ENCODE data around the gene ZNF518B.

The ZNF518B gene

DNA sequence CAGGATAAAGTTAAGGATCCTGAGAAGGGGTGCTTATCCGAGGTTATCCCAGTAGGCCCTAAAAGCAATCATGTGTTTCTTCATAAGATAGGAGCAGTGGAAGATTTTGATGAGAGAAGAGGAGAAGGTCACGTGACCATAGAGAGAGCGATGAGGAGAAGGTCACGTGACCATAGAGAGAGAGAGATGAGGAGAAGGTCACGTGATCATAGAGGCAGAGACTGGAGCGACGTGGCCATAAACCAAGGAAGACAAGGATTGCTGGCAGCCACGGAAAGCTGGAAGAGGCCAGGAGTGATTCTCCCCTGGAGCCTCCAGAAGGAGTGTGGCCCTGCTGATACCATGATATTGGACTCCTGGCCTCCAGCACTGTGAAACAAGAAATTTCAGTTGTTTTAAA lies 38.4 kb upstream of the ZNF518B start:
- H3K4me3 ChIP-seq (ENCODE audit: control insufficient read depth, low read depth, low read length): no peak overlapping the region
- DNase-seq (ENCODE audit: low read depth): no peak
- TF ChIP-seq CTCF (conservative IDR thresholded peaks at IDR 0.05; ENCODE audit: control insufficient read depth, insufficient read depth, low read depth, low read length): no peak

GRCh38 chr4:10492464-10492863 lies 35.2 kb upstream of the ZNF518B start:
- H3K4me3 ChIP-seq (ENCODE audit: control insufficient read depth, low read depth, low read length): no peak overlapping the region
- TF ChIP-seq CTCF (conservative IDR thresholded peaks at IDR 0.05; ENCODE audit: control insufficient read depth, insufficient read depth, low read depth, low read length): no peak
- DNase-seq (ENCODE audit: low read depth): no peak

- no peak for TF ChIP-seq CTCF (conservative IDR thresholded peaks at IDR 0.05; ENCODE audit: control insufficient read depth, insufficient read depth, low read depth, low read length)
- no peak overlapping the region for H3K4me3 ChIP-seq (ENCODE audit: control insufficient read depth, low read depth, low read length)
These were observed 34.2 kb upstream of the ZNF518B start for GRCh38 chr4:10491401-10491800.

GRCh38 chr4:10490996-10491395 lies 33.8 kb upstream of the ZNF518B start:
- DNase-seq (ENCODE audit: low read depth): no peak

More at GRCh38 chr4:10491401-10491800, 34.2 kb upstream of the ZNF518B start:
- no peak for DNase-seq (ENCODE audit: low read depth)

DNA sequence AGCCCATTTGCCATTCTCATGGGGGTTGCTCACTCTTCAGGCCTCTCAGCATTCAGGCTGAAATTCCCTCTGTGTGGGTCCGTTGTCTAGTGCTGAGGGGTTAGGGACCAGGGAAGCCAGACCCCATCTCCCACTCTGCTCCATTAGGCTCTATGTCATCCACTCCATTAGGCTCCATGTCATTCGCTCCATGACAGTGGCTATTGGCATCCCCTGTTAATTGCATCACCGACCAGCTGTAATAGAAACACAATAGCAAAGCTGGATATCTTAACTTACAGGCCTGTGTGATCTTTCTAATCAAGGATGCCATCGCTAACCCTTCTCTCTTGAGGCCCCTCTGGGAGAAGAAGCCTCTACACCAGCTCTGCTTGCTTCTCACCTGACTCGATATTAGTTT lies 25.7 kb upstream of the ZNF518B start:
- no peak overlapping the region for H3K4me3 ChIP-seq (ENCODE audit: control insufficient read depth, low read depth, low read length)
- no peak for TF ChIP-seq CTCF (conservative IDR thresholded peaks at IDR 0.05; ENCODE audit: control insufficient read depth, insufficient read depth, low read depth, low read length)
- no peak for DNase-seq (ENCODE audit: low read depth)

More at GRCh38 chr4:10490996-10491395, 33.8 kb upstream of the ZNF518B start:
- no peak overlapping the region for H3K4me3 ChIP-seq (ENCODE audit: control insufficient read depth, low read depth, low read length)
- TF ChIP-seq CTCF (conservative IDR thresholded peaks at IDR 0.05; ENCODE audit: control insufficient read depth, insufficient read depth, low read depth, low read length): no peak

- no peak overlapping the region for H3K4me3 ChIP-seq (ENCODE audit: control insufficient read depth, low read depth, low read length)
- no peak for TF ChIP-seq CTCF (conservative IDR thresholded peaks at IDR 0.05; ENCODE audit: control insufficient read depth, insufficient read depth, low read depth, low read length)
- no peak for DNase-seq (ENCODE audit: low read depth)
These were observed 23.4 kb upstream of the ZNF518B start for GRCh38 chr4:10480616-10481015.

- no peak overlapping the region for H3K4me3 ChIP-seq (ENCODE audit: control insufficient read depth, low read depth, low read length)
- TF ChIP-seq CTCF (conservative IDR thresholded peaks at IDR 0.05; ENCODE audit: control insufficient read depth, insufficient read depth, low read depth, low read length): no peak
- DNase-seq (ENCODE audit: low read depth): no peak
These were observed 21.4 kb upstream of the ZNF518B start for GRCh38 chr4:10478621-10479020.
